OCI-LY7 (cell line): ENCODE results near the gene LRP10. TPM values are rescaled to one million over a fixed set of nuclear protein-coding genes. Genes with fewer than 3 reads are reported as not detected.

Experiments used
- BruUV-seq: library from RNA; stranded (reverse); fragments of 400-500 nt; replicated peaks from 2 replicates; lab custom pipeline; 2021; lab: Mats Ljungman, UMichigan
- CTCF ChIA-PET: fragments of 300-600 bp; sonication (Branson Sonifier 250); formaldehyde crosslinking; loops from one replicate; lab custom pipeline; 2022; ENCODE audit warnings: antibody characterized with exemption; ENCODE audit not compliant: unreplicated experiment; lab: Charles Lee
- POLR2A ChIA-PET: fragments of 300-600 bp; sonication (Branson Sonifier 250); formaldehyde crosslinking; loops from one replicate; lab custom pipeline; 2022; ENCODE audit warnings: antibody characterized with exemption; lab: Charles Lee
- DNase-seq: peaks from one replicate; pipeline ENCODE4 v3.0.0-alpha.2; 2015; ENCODE audit warnings: low spot score
- H2AFZ ChIP-seq: fragments of 200-600 bp; sonication (generic), shearing (Covaris generic); 2 replicates; pipeline ENCODE4 v1.6.1; 2014; ENCODE audit warnings: mild to moderate bottlenecking, antibody characterized with exemption, low read length, moderate library complexity
- H3K27ac ChIP-seq: fragments of 200-600 bp; sonication (generic); 2 replicates; pipeline ENCODE4 v1.5.1; 2014; ENCODE audit warnings: mixed run types, low read depth, mild to moderate bottlenecking, moderate library complexity, low read length, inconsistent platforms; ENCODE audit not compliant: poor library complexity, severe bottlenecking
- H3K36me3 ChIP-seq: fragments of 200-600 bp; sonication (generic); 2 replicates; pipeline ENCODE4 v1.6.1; 2014; ENCODE audit warnings: mild to moderate bottlenecking, antibody characterized with exemption, low read length, moderate library complexity, mixed read lengths; ENCODE audit not compliant: insufficient read depth
- H3K4me1 ChIP-seq: fragments of 200-600 bp; sonication (generic); 2 replicates; pipeline ENCODE4 v1.5.1; 2014; ENCODE audit warnings: mild to moderate bottlenecking, low read length; ENCODE audit not compliant: insufficient read depth, poor library complexity, severe bottlenecking
- H3K4me2 ChIP-seq: fragments of 200-600 bp; sonication (generic); 2 replicates; pipeline ENCODE4 v1.6.1; 2014; ENCODE audit warnings: mild to moderate bottlenecking, low read length
- H3K4me3 ChIP-seq: fragments of 200-600 bp; sonication (generic); 2 replicates; pipeline ENCODE4 v1.5.1; 2014; ENCODE audit warnings: mild to moderate bottlenecking, low read depth, low read length; ENCODE audit not compliant: poor library complexity, severe bottlenecking
- H3K79me2 ChIP-seq: fragments of 200-600 bp; sonication (generic); 2 replicates; pipeline ENCODE4 v1.6.1; 2016; ENCODE audit warnings: low read depth, mild to moderate bottlenecking, low read length, moderate library complexity, mixed read lengths; ENCODE audit not compliant: insufficient read depth
- H3K9me2 ChIP-seq: fragments of 200-600 bp; sonication (generic); 2 replicates; pipeline ENCODE4 v1.6.1; 2016; ENCODE audit warnings: mild to moderate bottlenecking, low read length, mixed read lengths; ENCODE audit not compliant: insufficient read depth
- H3K9me3 ChIP-seq: fragments of 200-600 bp; sonication (generic); 2 replicates; pipeline ENCODE4 v1.6.1; 2014; ENCODE audit warnings: mild to moderate bottlenecking, mixed run types, low read length, mixed read lengths
- H4K20me1 ChIP-seq: fragments of 200-600 bp; sonication (generic); 2 replicates; pipeline ENCODE4 v1.6.1; 2014; ENCODE audit warnings: mild to moderate bottlenecking, antibody characterized with exemption, low read length, moderate library complexity, mixed read lengths; ENCODE audit not compliant: insufficient read depth
- CTCF ChIP-seq: fragments of 200-600 bp; sonication (generic); conservative IDR thresholded peaks from 2 replicates; pipeline ENCODE4 v1.5.1; 2014; ENCODE audit warnings: mild to moderate bottlenecking, antibody characterized with exemption, low read length, moderate library complexity, mixed read lengths
- EZH2phosphoT487 ChIP-seq: fragments of 200-600 bp; sonication (generic); IDR thresholded peaks from 2 replicates; pipeline ENCODE4 v1.6.1; 2018; ENCODE audit warnings: low read depth, borderline replicate concordance, mild to moderate bottlenecking, mixed run types, antibody characterized with exemption, low read length, moderate library complexity, mixed read lengths
- intact Hi-C: fragments of 100-400 bp; cut with micrococcal nuclease; formaldehyde crosslinking; loops from one replicate; pipeline ENCODE4 v1.10.0; 2022; ENCODE audit not compliant: unreplicated experiment
- total RNA-seq, 2 experiments: library from RNA; depleted of rRNA in 1 of 2; stranded (reverse); fragments of >200 nt in 1 of 2; shearing (Covaris generic) in 1 of 2; gene quantifications; 2 replicates each; pipeline ENCODE4 v1.2.3, GENCODE V29; 2014 to 2022

The LRP10 gene
- total RNA-seq, 2 experiments from 2014 or later: 25.5 to 55.1 TPM

DNA sequence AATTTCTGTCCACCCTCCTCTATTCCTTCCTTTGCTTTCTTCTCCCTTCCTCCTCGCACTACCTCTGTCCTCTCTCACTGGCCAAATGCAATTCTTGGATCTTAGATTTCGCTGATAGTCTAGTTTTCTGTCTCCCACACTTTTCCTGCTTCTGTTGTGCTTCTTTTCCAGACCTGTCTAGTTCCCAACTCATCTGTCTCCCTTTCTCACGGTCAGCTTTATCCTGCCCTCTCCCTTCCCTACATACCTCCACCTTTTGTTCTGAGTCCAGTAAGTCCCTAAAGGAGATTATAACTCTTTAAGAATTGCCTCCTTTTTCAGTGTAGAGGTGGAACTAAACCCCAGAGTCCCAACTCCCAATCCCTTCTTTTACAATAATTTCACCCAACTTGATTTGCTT is 36.0 kb upstream of the LRP10 start:
- H3K9me3 ChIP-seq: no peaks in the 10 kb centered on the region
- no TSS peak for BruUV-seq
- no peaks in the 10 kb centered on the region for H4K20me1 ChIP-seq
- ChIA-PET CTCF (no interaction called here), POLR2A (interaction anchor here (1.4 to 1.6 kb wide), 2 partner anchors 20 to 69 kb away, joined by 3 to 4 read pairs; partner anchors contain the start of gene OXA1L)
- H3K36me3 ChIP-seq: peaks cover 52% of the 10 kb centered on the region
- no peak overlapping the region for H3K4me3 ChIP-seq
- no peak for TF ChIP-seq CTCF
- no peak for TF ChIP-seq EZH2phosphoT487
- no peak overlapping the region for H3K27ac ChIP-seq
- H3K4me1 ChIP-seq: peaks cover 13% of the 10 kb centered on the region
- H3K9me2 ChIP-seq: no peaks in the 10 kb centered on the region
- intact Hi-C loops: no loop called here
- no peak for DNase-seq
- peaks cover 16% of the 10 kb centered on the region for H3K79me2 ChIP-seq
- no peak overlapping the region for H3K4me2 ChIP-seq
- no peak overlapping the region for H2AFZ ChIP-seq

DNA sequence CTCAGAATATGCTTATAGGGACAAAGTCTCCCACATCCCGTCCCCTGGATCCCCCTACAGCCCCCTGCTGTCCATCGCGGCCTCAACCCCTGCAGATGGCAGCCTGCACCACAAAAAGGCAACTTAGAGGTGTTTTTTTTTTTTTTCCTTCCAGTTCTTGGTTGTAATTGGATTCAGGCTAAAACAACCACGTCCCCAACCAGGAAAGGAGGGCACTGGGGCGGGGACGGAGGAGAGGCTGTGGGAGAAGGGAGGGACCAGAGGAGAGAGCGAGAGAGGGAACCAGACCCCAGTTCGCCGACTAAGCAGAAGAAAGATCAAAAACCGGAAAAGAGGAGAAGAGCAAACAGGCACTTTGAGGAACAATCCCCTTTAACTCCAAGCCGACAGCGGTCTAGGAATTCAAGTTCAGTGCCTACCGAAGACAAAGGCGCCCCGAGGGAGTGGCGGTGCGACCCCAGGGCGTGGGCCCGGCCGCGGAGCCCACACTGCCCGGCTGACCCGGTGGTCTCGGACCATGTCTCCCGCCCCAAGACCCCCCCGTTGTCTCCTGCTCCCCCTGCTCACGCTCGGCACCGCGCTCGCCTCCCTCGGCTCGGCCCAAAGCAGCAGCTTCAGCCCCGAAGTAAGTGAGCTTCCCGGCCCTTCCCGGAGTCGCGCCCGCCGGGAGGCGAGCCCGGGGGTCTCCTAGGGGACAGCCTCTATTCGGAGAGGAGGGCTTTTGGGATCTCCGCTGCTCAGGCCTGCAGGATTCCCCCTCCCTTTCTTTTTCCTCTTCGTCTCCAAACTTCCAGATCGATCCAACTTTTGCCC is 35.0 kb upstream of the LRP10 start, which contains the start of gene MMP14:
Gene MMP14, plus strand, starts transcription at position 285 of the 813 bp plus-strand sequence. Its CDS starts 233 bp downstream, at position 518.
- no peak for DNase-seq
- ChIA-PET POLR2A (no interaction called here), CTCF (no interaction called here)
- Histone ChIP-seq H3K4me2 (no peak within 1 kb of the TSS), H3K79me2 (peaks cover 6% of the 10 kb centered on the region; the same call in 1 of the 2 replicates), H3K27ac (no peak within 1 kb of the TSS), H3K9me2 (no peaks in the 10 kb centered on the region), H3K4me1 (peaks cover 3% of the 10 kb centered on the region), H3K9me3 (no peaks in the 10 kb centered on the region), H3K36me3 (peaks cover 48% of the 10 kb centered on the region), H2AFZ (no peak within 1 kb of the TSS), H4K20me1 (no peaks in the 10 kb centered on the region), H3K4me3 (no peak within 1 kb of the TSS)
- intact Hi-C loops: no loop called here
- no TSS peak for BruUV-seq
- no peak for TF ChIP-seq CTCF

DNA sequence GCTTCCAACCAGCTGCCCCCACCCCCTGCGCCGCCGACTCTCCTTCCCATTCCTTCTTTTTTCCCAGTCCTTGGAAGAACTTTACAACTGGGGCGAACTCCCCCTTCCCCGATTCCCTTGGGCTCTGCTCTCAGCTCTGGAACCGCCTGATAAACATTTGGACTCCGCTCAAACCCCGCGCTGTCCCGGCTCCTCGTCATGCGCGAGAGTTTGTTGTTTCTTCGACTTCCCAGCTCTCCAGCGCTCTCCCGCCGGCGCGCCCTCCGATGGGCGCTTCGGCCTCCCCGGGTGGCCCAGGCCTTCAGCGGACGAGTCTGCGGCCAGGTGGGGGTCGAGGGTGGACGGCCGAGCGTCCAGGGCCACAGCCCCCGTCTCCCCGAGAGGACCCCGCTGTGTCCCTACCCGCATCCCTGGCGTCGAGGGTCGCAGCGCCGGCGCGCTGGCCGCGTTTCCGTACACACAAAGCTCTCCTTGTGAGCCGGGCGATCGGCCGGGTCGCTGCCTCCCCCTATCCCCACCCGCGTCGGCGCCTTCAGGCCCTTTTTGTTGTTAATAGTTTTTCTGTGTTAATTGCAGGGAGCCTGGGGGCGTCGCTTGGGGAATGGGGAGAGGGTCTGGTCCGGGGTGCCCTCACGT is 34.3 kb upstream of the LRP10 start:
- ChIA-PET CTCF (no interaction called here), POLR2A (no interaction called here)
- no TSS peak for BruUV-seq
- H3K9me2 ChIP-seq: no peaks in the 10 kb centered on the region
- no peaks in the 10 kb centered on the region for H3K4me1 ChIP-seq
- H3K4me2 ChIP-seq: no peak overlapping the region
- TF ChIP-seq CTCF (no peak), EZH2phosphoT487 (no peak)
- H3K79me2 ChIP-seq: no peaks in the 10 kb centered on the region
- peaks cover 40% of the 10 kb centered on the region for H3K36me3 ChIP-seq
- no peaks in the 10 kb centered on the region for H3K9me3 ChIP-seq
- H3K27ac ChIP-seq: no peak overlapping the region
- no peaks in the 10 kb centered on the region for H4K20me1 ChIP-seq
- H2AFZ ChIP-seq: no peak overlapping the region
- DNase-seq: no peak
- intact Hi-C loops: no loop called here
- no peak overlapping the region for H3K4me3 ChIP-seq
